Upper lobe of left lung (tissue), 6 donors: Measurements from ENCODE around the gene SULT2B1. TPM values are rescaled to one million over a fixed set of nuclear protein-coding genes. Genes with fewer than 3 reads are reported as not detected.
A peak's percentile ranks its signal among the peaks of the same experiment; 100 is the strongest.

Experiments
- ATAC-seq, 2 donors: fragments of 200-7000 bp; cut with Tn5 transposase; one replicate each; pipeline ENCODE4 v1.9.1; 2022; ENCODE audit warnings: mild to moderate bottlenecking in 2 of 2, moderate library complexity in 2 of 2; ENCODE audit not compliant: low FRiP score in 2 of 2
- DNase-seq, 2 donors: peaks; one replicate each; pipeline ENCODE4 v3.0.0-alpha.2; 2019 to 2020
- H3K27ac ChIP-seq, 4 donors: fragments of 200-600 bp; sonication (generic); one replicate each; pipeline ENCODE4 v1.5.1; 2016 to 2019
- H3K27me3 ChIP-seq, 4 donors: fragments of 200-600 bp; sonication (generic); one replicate each; pipeline ENCODE4 v1.5.1; 2017 to 2019
- H3K36me3 ChIP-seq, 4 donors: fragments of 200-600 bp; sonication (generic); one replicate each; pipeline ENCODE4 v1.5.1; 2016 to 2019
- H3K4me1 ChIP-seq, 4 donors: fragments of 200-600 bp; sonication (generic); one replicate each; pipeline ENCODE4 v1.5.1; 2018 to 2019
- H3K4me3 ChIP-seq, 4 donors: fragments of 200-600 bp; sonication (generic); one replicate each; pipeline ENCODE4 v1.5.1; 2017 to 2019; ENCODE audit warnings: mild to moderate bottlenecking in 2 of 4, moderate library complexity in 1 of 4
- H3K9me3 ChIP-seq, 4 donors: fragments of 200-600 bp; sonication (generic); one replicate each; pipeline ENCODE4 v1.5.1; 2018 to 2019
- EP300 ChIP-seq, 4 donors: sonication (generic); formaldehyde crosslinking; IDR thresholded peaks; one replicate each; pipeline ENCODE4 v1.5.1; 2017; ENCODE audit warnings: antibody characterized with exemption in 4 of 4, control low read depth in 2 of 4
- POLR2A ChIP-seq, 4 donors: fragments of 450-650 bp; IDR thresholded peaks; one replicate each; pipeline ENCODE4 v1.5.1; 2016 to 2017; ENCODE audit warnings: antibody characterized with exemption in 4 of 4, mild to moderate bottlenecking in 2 of 4
- POLR2AphosphoS5 ChIP-seq, 2 donors: sonication (generic); formaldehyde crosslinking; IDR thresholded peaks; one replicate each; pipeline ENCODE4 v1.5.1; 2017; ENCODE audit warnings: antibody characterized with exemption in 2 of 2
- WGBS, 2 donors: methylation state at CpG; one replicate each; pipeline ENCODE4 v1.1.5; 2017 to 2018; 5-methylcytosine and 5-hydroxymethylcytosine counted together
- total RNA-seq, 6 donors: library from RNA; depleted of rRNA in 4 of 6; stranded (reverse); fragments of >200 nt in 4 of 6; gene quantifications; one replicate each; pipeline versions ENCODE4 v1.1.0 to v1.2.1, GENCODE V29; 2016 to 2021
- TF ChIP-seq, protein P1 (sequence below), 6 experiments: fragments of 450-650 bp in 4 of 6; fragments of 200-600 bp in 2 of 6; sonication (generic) in 2 of 6; IDR thresholded peaks; one replicate each; pipeline ENCODE4 v1.5.1; 2016 to 2019; ENCODE audit warnings: antibody characterized with exemption in 6 of 6
- donor health status: DM: no; HTN: no; CAD: no; lungs with moderate emphysema.
- donor health status: DM: no; HTN: yes; CAD: no; lungs with severe emphysema.

The SULT2B1 gene
- total RNA-seq, 6 donors from 2014 or later: 10.5 to 19.6 (median 15.2) TPM

DNA sequence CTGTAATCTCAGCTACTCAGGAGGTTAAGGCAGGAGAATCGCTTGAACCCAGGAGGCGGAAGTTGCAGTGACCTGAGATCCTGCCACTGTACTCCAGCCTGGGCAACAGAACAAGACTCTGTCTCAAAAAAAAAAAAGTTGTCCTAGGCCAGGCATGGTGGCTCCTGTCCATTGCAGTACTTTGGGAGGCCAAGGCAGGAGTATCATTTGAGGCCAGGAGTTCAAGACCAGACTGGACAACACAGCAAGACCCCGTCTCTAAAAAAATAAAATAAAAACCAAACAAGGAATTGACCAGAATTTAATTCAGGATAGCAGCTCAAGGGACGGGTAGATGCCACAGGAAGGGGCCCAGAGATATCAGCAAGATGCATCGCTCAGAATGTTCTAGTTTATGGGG lies 4.9 kb downstream of the SULT2B1 start:
- TF ChIP-seq, protein P1, sequence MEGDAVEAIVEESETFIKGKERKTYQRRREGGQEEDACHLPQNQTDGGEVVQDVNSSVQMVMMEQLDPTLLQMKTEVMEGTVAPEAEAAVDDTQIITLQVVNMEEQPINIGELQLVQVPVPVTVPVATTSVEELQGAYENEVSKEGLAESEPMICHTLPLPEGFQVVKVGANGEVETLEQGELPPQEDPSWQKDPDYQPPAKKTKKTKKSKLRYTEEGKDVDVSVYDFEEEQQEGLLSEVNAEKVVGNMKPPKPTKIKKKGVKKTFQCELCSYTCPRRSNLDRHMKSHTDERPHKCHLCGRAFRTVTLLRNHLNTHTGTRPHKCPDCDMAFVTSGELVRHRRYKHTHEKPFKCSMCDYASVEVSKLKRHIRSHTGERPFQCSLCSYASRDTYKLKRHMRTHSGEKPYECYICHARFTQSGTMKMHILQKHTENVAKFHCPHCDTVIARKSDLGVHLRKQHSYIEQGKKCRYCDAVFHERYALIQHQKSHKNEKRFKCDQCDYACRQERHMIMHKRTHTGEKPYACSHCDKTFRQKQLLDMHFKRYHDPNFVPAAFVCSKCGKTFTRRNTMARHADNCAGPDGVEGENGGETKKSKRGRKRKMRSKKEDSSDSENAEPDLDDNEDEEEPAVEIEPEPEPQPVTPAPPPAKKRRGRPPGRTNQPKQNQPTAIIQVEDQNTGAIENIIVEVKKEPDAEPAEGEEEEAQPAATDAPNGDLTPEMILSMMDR (IDR thresholded peaks at IDR 0.05): no peak
- TF ChIP-seq POLR2A (IDR thresholded peaks at IDR 0.05): no peak
- no peak for TF ChIP-seq EP300 (IDR thresholded peaks at IDR 0.05)
- TF ChIP-seq POLR2AphosphoS5 (IDR thresholded peaks at IDR 0.05): no peak
- no peak for ATAC-seq

DNA sequence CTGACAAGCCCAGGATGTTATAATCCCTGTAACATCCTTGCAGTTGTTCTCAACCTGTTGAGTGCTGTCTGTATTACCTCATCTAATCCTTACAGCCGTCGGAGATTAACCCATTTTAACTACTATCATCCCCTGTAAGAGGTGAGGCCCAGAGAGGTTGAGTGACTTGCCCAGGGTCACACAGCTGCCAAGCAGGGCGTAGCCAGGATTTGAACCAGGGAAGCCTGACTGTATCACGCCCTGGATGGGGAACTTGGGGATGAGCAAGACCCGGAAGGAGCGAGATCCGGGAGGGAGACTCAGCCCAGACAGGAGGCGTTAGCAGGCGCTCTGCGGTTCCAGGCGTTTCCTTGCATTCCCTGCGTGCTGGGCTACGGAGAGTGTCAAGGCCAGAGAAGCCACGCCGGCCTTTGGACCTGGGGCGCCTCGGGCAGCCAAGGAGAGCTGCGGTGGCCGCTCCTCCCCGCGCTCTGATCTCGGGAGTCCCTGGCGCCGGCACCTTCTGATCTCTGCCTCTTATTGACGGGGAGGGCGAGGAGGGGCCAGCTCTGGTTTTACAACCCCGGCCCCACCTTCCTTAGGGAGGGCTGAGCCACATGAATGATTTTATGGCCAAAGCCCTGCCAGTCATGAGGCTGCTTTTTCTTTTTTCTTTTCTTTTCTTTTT lies 6.2 kb downstream of the SULT2B1 start:
- DNase-seq: peak in 1 of 2 donors; percentile 54
- H3K27ac ChIP-seq: peak overlapping the region in 1 of 4 donors; percentile 30
- H3K36me3 ChIP-seq: no peaks in the 10 kb centered on the region
- peak overlapping the region in 2 of 4 donors; percentile 14 to 20 for H3K4me3 ChIP-seq
- no peaks in the 10 kb centered on the region for H3K9me3 ChIP-seq
- 12 to 26% methylated on average over 15 to 24 of the region's 27 CpGs for WGBS, 2 donors
- ATAC-seq: peak; percentile 65 to 84
- TF ChIP-seq POLR2A (IDR thresholded peaks at IDR 0.05) (peak in 1 of 4 donors; percentile 26), POLR2AphosphoS5 (IDR thresholded peaks at IDR 0.05) (no peak), EP300 (IDR thresholded peaks at IDR 0.05) (no peak)
- TF ChIP-seq, protein P1 (IDR thresholded peaks at IDR 0.05): no peak
- H3K27me3 ChIP-seq: no peaks in the 10 kb centered on the region
- peaks cover 0 to 15% (median 8%) of the 10 kb centered on the region in 4 donors for H3K4me1 ChIP-seq

More for the DNA sequence above, 4.9 kb downstream of the SULT2B1 start:
- H3K27me3 ChIP-seq: no peaks in the 10 kb centered on the region
- no peak overlapping the region for H3K4me3 ChIP-seq
- WGBS, 2 donors: 86 to 90% methylated on average over 5 of the region's 5 CpGs
- peaks cover 0 to 17% (median 8%) of the 10 kb centered on the region in 4 donors for H3K4me1 ChIP-seq
- no peaks in the 10 kb centered on the region for H3K9me3 ChIP-seq
- DNase-seq: no peak
- no peak overlapping the region for H3K27ac ChIP-seq
- no peaks in the 10 kb centered on the region for H3K36me3 ChIP-seq

DNA sequence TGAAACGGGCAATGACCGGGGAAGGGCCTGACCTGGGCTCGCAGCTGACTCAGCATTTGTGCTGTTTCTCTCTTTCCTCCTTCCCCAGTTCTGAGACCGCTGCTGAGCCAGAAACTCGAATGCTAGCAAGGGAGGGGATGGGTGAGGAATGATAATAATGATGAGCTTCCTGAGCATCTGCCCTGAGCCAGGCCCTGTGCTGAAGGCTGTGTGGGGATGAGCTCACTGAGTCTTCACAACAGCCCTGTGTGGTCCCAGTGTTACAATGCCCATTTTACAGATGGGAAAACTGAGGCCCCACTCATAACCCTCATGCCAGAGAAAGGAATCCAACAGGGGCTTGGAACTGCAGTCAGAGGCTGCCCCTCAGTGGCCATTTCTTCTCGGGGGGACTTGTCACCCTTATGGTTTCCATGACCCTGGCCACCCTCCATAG lies 8.1 kb downstream of the SULT2B1 start:
- WGBS, 2 donors: 78 to 80% methylated on average over 6 of the region's 6 CpGs

DNA sequence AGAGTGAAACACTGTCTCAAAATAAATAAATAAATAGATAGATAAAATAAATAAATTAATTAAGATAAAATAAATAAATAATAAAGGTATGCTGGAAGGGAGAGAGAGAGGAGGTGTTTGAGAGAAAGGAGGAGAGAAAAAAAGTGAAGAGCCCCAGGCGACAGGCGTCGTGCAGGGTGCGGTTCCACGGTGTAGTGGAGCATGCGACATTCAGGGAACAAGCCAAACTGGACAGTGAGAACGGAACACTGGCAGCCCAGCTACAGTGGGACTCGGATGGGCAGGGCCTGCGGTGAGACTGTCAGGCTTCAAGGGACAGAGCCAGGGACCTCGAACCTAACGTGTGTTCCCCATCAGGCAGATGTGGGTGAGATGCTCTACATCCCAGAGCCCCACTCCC lies 9.4 kb downstream of the SULT2B1 start:
- no peak for ATAC-seq
- no peak overlapping the region for H3K4me3 ChIP-seq
- H3K9me3 ChIP-seq: no peaks in the 10 kb centered on the region
- no peak overlapping the region for H3K27ac ChIP-seq
- H3K4me1 ChIP-seq: peaks cover 0 to 7% (median 0%) of the 10 kb centered on the region in 4 donors
- TF ChIP-seq, protein P1 (IDR thresholded peaks at IDR 0.05): no peak
- TF ChIP-seq POLR2AphosphoS5 (IDR thresholded peaks at IDR 0.05) (no peak), POLR2A (IDR thresholded peaks at IDR 0.05) (no peak), EP300 (IDR thresholded peaks at IDR 0.05) (no peak)
- no peaks in the 10 kb centered on the region for H3K27me3 ChIP-seq
- 83 to 85% methylated on average over 11 of the region's 11 CpGs for WGBS, 2 donors
- no peaks in the 10 kb centered on the region for H3K36me3 ChIP-seq
- DNase-seq: peak in 1 of 2 donors; percentile 38

More for the DNA sequence above, 8.1 kb downstream of the SULT2B1 start:
- Histone ChIP-seq H3K4me3 (no peak overlapping the region), H3K36me3 (no peaks in the 10 kb centered on the region), H3K27ac (no peak overlapping the region), H3K9me3 (no peaks in the 10 kb centered on the region), H3K4me1 (peaks cover 0 to 7% (median 0%) of the 10 kb centered on the region in 4 donors), H3K27me3 (no peaks in the 10 kb centered on the region)
- DNase-seq: no peak
- ATAC-seq: no peak
- TF ChIP-seq EP300 (IDR thresholded peaks at IDR 0.05) (no peak), POLR2AphosphoS5 (IDR thresholded peaks at IDR 0.05) (no peak), POLR2A (IDR thresholded peaks at IDR 0.05) (no peak)
- TF ChIP-seq, protein P1 (IDR thresholded peaks at IDR 0.05): no peak
